Gastrocnemius medialis (tissue), 4 donors: ENCODE measurements around the gene ERI2. TPM values are rescaled to one million over a fixed set of nuclear protein-coding genes. Genes with fewer than 3 reads are reported as not detected.

Experiments used
- ATAC-seq, 2 donors: fragments of 150-250 bp; one replicate each; pipeline ENCODE4 v1.9.1; 2016
- DNase-seq, 2 donors: peaks; one replicate each; pipeline ENCODE4 v3.0.0-alpha.2; 2019
- H3K27ac ChIP-seq, 4 donors: fragments of 200-600 bp; sonication (generic); 1 replicate in 1 of 4; 2 replicates in 3 of 4; pipeline ENCODE4 v1.5.1; 2016 to 2018; ENCODE audit warnings: mild to moderate bottlenecking in 2 of 4, moderate library complexity in 1 of 4
- H3K27me3 ChIP-seq, 3 donors: fragments of 200-600 bp; sonication (generic) in 2 of 3; 1 replicate in 1 of 3; 2 replicates in 2 of 3; pipeline versions ENCODE4 v1.5.1 to v1.6.0; 2016 to 2019; ENCODE audit warnings: mild to moderate bottlenecking in 1 of 3, moderate library complexity in 1 of 3
- H3K36me3 ChIP-seq, 2 donors: fragments of 200-600 bp; sonication (generic) in 1 of 2; one replicate each; pipeline ENCODE4 v1.5.1; 2017 to 2018
- H3K4me1 ChIP-seq, 2 donors: fragments of 200-600 bp; sonication (generic) in 1 of 2; one replicate each; pipeline ENCODE4 v1.5.1; 2016 to 2017; ENCODE audit warnings: mild to moderate bottlenecking in 2 of 2
- H3K4me3 ChIP-seq, 4 donors: fragments of 200-600 bp; sonication (generic) in 3 of 4; 1 replicate in 1 of 4; 2 replicates in 3 of 4; pipeline ENCODE4 v1.5.1; 2016 to 2019; ENCODE audit warnings: mild to moderate bottlenecking in 2 of 4
- H3K9me3 ChIP-seq, 3 donors: fragments of 200-600 bp; sonication (generic) in 2 of 3; 1 replicate in 1 of 3; 2 replicates in 2 of 3; pipeline ENCODE4 v1.5.1; 2016 to 2019
- CTCF ChIP-seq, 5 experiments: fragments of 450-650 bp in 3 of 5; fragments of 200-600 bp in 2 of 5; sonication (generic) in 2 of 5; IDR thresholded peaks in 4 of 5; conservative IDR thresholded peaks in 1 of 5; 1 replicate in 4 of 5; 2 replicates in 1 of 5; pipeline ENCODE4 v1.5.1; 2016 to 2019; ENCODE audit warnings: antibody characterized with exemption in 5 of 5, mild to moderate bottlenecking in 3 of 5, moderate library complexity in 3 of 5
- POLR2A ChIP-seq, 2 donors: fragments of 450-650 bp; IDR thresholded peaks; one replicate each; pipeline ENCODE4 v1.6.1; 2017; ENCODE audit warnings: antibody characterized with exemption in 2 of 2, mild to moderate bottlenecking in 2 of 2, moderate library complexity in 2 of 2
- in situ Hi-C, 4 donors: fragments of 200-750 bp; cut with MboI; loops; one replicate each; pipeline versions ENCODE4 v1.15.0 to v1.8.0; 2017; ENCODE audit warnings: low sequenced_read_pairs in 4 of 4
- intact Hi-C: fragments of 100-400 bp; cut with DNase I; formaldehyde crosslinking; loops from one replicate; pipeline ENCODE4 v1.15.1; 2023; ENCODE audit warnings: low total_unique reads
- total RNA-seq, 4 donors: library from RNA; depleted of rRNA; stranded (reverse); fragments of >200 nt; gene quantifications; one replicate each; pipeline versions ENCODE4 v1.1.0 to v1.2.3, GENCODE V29; 2016

The ERI2 gene
- total RNA-seq, 4 donors from 2014 or later = 3.0 to 30.5 (median 9.8) TPM

GRCh38 chr16:20781697-20782096 lies 24.6 kb downstream of the ERI2 start:
- DNase-seq (no peak), ATAC-seq (no peak)
- intact Hi-C loops = no loop called here
- H3K4me1 ChIP-seq = no peaks in the 10 kb centered on the region
- H3K9me3 ChIP-seq = no peaks in the 10 kb centered on the region
- H3K36me3 ChIP-seq = peaks cover 0 to 5% of the 10 kb centered on the region in 2 donors
- H3K4me3 ChIP-seq = no peak overlapping the region
- H3K27ac ChIP-seq = no peak overlapping the region
- no peak for TF ChIP-seq CTCF (IDR thresholded peaks at IDR 0.05 in 4 of 5, conservative IDR thresholded peaks at IDR 0.05 in 1 of 5)
- TF ChIP-seq POLR2A (IDR thresholded peaks at IDR 0.05) = no peak
- in situ Hi-C loops = no loop called here
- no peaks in the 10 kb centered on the region for H3K27me3 ChIP-seq

- Histone ChIP-seq H3K9me3 (no peaks in the 10 kb centered on the region), H3K4me3 (no peak overlapping the region), H3K27ac (no peak overlapping the region), H3K36me3 (peaks cover 0 to 5% of the 10 kb centered on the region in 2 donors), H3K4me1 (no peaks in the 10 kb centered on the region), H3K27me3 (no peaks in the 10 kb centered on the region)
- intact Hi-C loops = no loop called here
- TF ChIP-seq CTCF (IDR thresholded peaks at IDR 0.05 in 4 of 5, conservative IDR thresholded peaks at IDR 0.05 in 1 of 5) = peak in 1 of 5 experiments; percentile 18
- TF ChIP-seq POLR2A (IDR thresholded peaks at IDR 0.05) = no peak
- ATAC-seq (no peak), DNase-seq (no peak)
- in situ Hi-C loops = no loop called here
Measured at GRCh38 chr16:20774703-20775362, 31.4 kb downstream of the ERI2 start.

- peaks cover 0 to 5% of the 10 kb centered on the region in 2 donors for H3K36me3 ChIP-seq
- H3K27me3 ChIP-seq = no peaks in the 10 kb centered on the region
- no peak for ATAC-seq
- no peak overlapping the region for H3K4me3 ChIP-seq
- DNase-seq = no peak
- H3K9me3 ChIP-seq = no peaks in the 10 kb centered on the region
- intact Hi-C loops = no loop called here
- H3K27ac ChIP-seq = no peak overlapping the region
- in situ Hi-C loops = no loop called here
- TF ChIP-seq CTCF (IDR thresholded peaks at IDR 0.05 in 4 of 5, conservative IDR thresholded peaks at IDR 0.05 in 1 of 5) (no peak), POLR2A (IDR thresholded peaks at IDR 0.05) (no peak)
- H3K4me1 ChIP-seq = no peaks in the 10 kb centered on the region
Measured at GRCh38 chr16:20773679-20774078, 32.6 kb downstream of the ERI2 start.

- Histone ChIP-seq H3K27me3 (no peaks in the 10 kb centered on the region), H3K36me3 (no peaks in the 10 kb centered on the region), H3K27ac (no peak overlapping the region), H3K4me3 (no peak overlapping the region), H3K4me1 (no peaks in the 10 kb centered on the region), H3K9me3 (no peaks in the 10 kb centered on the region)
- DNase-seq = no peak
- in situ Hi-C loops = no loop called here
- intact Hi-C loops = no loop called here
- TF ChIP-seq CTCF (IDR thresholded peaks at IDR 0.05 in 4 of 5, conservative IDR thresholded peaks at IDR 0.05 in 1 of 5) = no peak
- TF ChIP-seq POLR2A (IDR thresholded peaks at IDR 0.05) = no peak
- ATAC-seq = no peak
Measured at GRCh38 chr16:20768818-20769217, 37.5 kb downstream of the ERI2 start.

GRCh38 chr16:20768121-20768520 lies 38.2 kb downstream of the ERI2 start:
- ATAC-seq (no peak), DNase-seq (no peak)
- intact Hi-C loops = no loop called here
- no peaks in the 10 kb centered on the region for H3K4me1 ChIP-seq
- H3K27ac ChIP-seq = no peak overlapping the region
- no peak for TF ChIP-seq CTCF (IDR thresholded peaks at IDR 0.05 in 4 of 5, conservative IDR thresholded peaks at IDR 0.05 in 1 of 5)
- no peak for TF ChIP-seq POLR2A (IDR thresholded peaks at IDR 0.05)
- in situ Hi-C loops = no loop called here
- H3K27me3 ChIP-seq = no peaks in the 10 kb centered on the region
- no peaks in the 10 kb centered on the region for H3K36me3 ChIP-seq
- H3K4me3 ChIP-seq = no peak overlapping the region
- no peaks in the 10 kb centered on the region for H3K9me3 ChIP-seq
